HepG2 (cell line): Measurements from ENCODE around the gene RNASE7. TPM values are rescaled to one million over a fixed set of nuclear protein-coding genes. Genes with fewer than 3 reads are reported as not detected.

Experiments used
- ARNTL ChIP-seq: sonication (generic); formaldehyde crosslinking; IDR thresholded peaks from 2 replicates; pipeline ENCODE4 v1.4.0; 2020; ENCODE audit warnings: mild to moderate bottlenecking, missing genetic modification reagents
- DPF2 ChIP-seq: sonication (generic); formaldehyde crosslinking; IDR thresholded peaks from 2 replicates; pipeline ENCODE4 v1.4.0; 2020; ENCODE audit warnings: mild to moderate bottlenecking, low read depth, missing genetic modification reagents, borderline replicate concordance
- GLI4 ChIP-seq: sonication (generic); formaldehyde crosslinking; IDR thresholded peaks from 2 replicates; pipeline ENCODE4 v1.5.1; 2020; ENCODE audit warnings: missing genetic modification reagents, mild to moderate bottlenecking, moderate library complexity, borderline replicate concordance
- HHEX ChIP-seq: IDR thresholded peaks from 2 replicates; pipeline ENCODE4 v1.6.1; 2016; ENCODE audit warnings: control low read depth
- KMT2A ChIP-seq: sonication (generic); formaldehyde crosslinking; IDR thresholded peaks from 2 replicates; pipeline ENCODE4 v1.4.0; 2020; ENCODE audit warnings: missing genetic modification reagents
- PHB2 ChIP-seq: fragments of 450-650 bp; IDR thresholded peaks from 2 replicates; pipeline ENCODE4 v1.6.1; 2018; ENCODE audit not compliant: partially characterized antibody
- RAD21 ChIP-seq: fragments of 450-650 bp; formaldehyde crosslinking; IDR thresholded peaks from 2 replicates; pipeline ENCODE4 v1.5.0; 2020; ENCODE audit warnings: mild to moderate bottlenecking
- REPIN1 ChIP-seq: sonication (generic); formaldehyde crosslinking; IDR thresholded peaks from 2 replicates; pipeline ENCODE4 v1.8.0; 2022; ENCODE audit warnings: missing genetic modification reagents, low read depth, mild to moderate bottlenecking, borderline replicate concordance
- RFX1 ChIP-seq: fragments of 450-650 bp; IDR thresholded peaks from 2 replicates; pipeline ENCODE4 v1.6.1; 2017
- SAP130 ChIP-seq: IDR thresholded peaks from 2 replicates; pipeline ENCODE4 v1.6.1; 2016; ENCODE audit warnings: low read depth
- SIN3B ChIP-seq: fragments of 150-350 bp; IDR thresholded peaks from 2 replicates; pipeline ENCODE4 v1.6.1; 2014; ENCODE audit warnings: low read length
- U2AF1 ChIP-seq: fragments of 200-400 bp; formaldehyde crosslinking; optimal IDR thresholded peaks from 2 replicates; pipeline ENCODE3; 2017; ENCODE audit warnings: mild to moderate bottlenecking, low read depth, low read length
- ZFAT ChIP-seq: sonication (generic); formaldehyde crosslinking; conservative IDR thresholded peaks from 2 replicates; pipeline ENCODE4 v1.8.1; 2023; ENCODE audit warnings: missing genetic modification reagents, inconsistent platforms
- ZMYM3 ChIP-seq: sonication (generic); formaldehyde crosslinking; IDR thresholded peaks from 2 replicates; pipeline ENCODE4 v1.5.1; 2020; ENCODE audit warnings: mild to moderate bottlenecking, missing genetic modification reagents
- ZNF3 ChIP-seq: IDR thresholded peaks from 2 replicates; pipeline ENCODE4 v1.7.0; 2017; ENCODE audit warnings: inconsistent platforms
- ZNF350 ChIP-seq: sonication (generic); formaldehyde crosslinking; IDR thresholded peaks from 2 replicates; pipeline ENCODE4 v1.4.0; 2020; ENCODE audit warnings: mild to moderate bottlenecking, low read depth, missing genetic modification reagents, borderline replicate concordance
- ZNF7 ChIP-seq: IDR thresholded peaks from 2 replicates; pipeline ENCODE4 v1.6.1; 2016; ENCODE audit warnings: missing biosample characterization, missing genetic modification reagents
- polyA plus RNA-seq, 8 experiments: library from polyadenylated mRNA; depleted of rRNA in 3 of 8; stranded (reverse) in 7 of 8; unstranded in 1 of 8; fragments of >200 nt; fragmentation: Illumina TruSeq in 4 of 8; extraction: Trizol in 4 of 8; gene quantifications; 2 replicates each; pipeline versions ENCODE4 v1.2.1 to v1.2.3, GENCODE V29; 2011 to 2016; ENCODE audit warnings: low read depth in 4 of 8, missing spikeins in 1 of 8, mixed read lengths in 1 of 8; ENCODE audit not compliant: insufficient read depth in 1 of 8
- total RNA-seq, 5 experiments: library from RNA; depleted of rRNA; stranded (reverse); fragments of >200 nt; fragmentation: Illumina TruSeq; extraction: Trizol; gene quantifications; 2 replicates each; pipeline ENCODE4 v1.2.3, GENCODE V29; 2016; ENCODE audit warnings: low read depth in 1 of 5
- TF ChIP-seq, protein P1 (sequence below): sonication (generic); formaldehyde crosslinking; IDR thresholded peaks from 2 replicates; pipeline ENCODE4; 2020; ENCODE audit warnings: missing genetic modification reagents, mild to moderate bottlenecking, borderline replicate concordance
- TF ChIP-seq, protein P2 (sequence below): sonication (generic); formaldehyde crosslinking; IDR thresholded peaks from 2 replicates; pipeline ENCODE4 v1.8.1; 2023; ENCODE audit warnings: missing genetic modification reagents, mild to moderate bottlenecking, borderline replicate concordance
- TF ChIP-seq, protein P3 (sequence below): sonication (generic); formaldehyde crosslinking; IDR thresholded peaks from 2 replicates; pipeline ENCODE4 v1.5.0; 2020; ENCODE audit warnings: missing genetic modification reagents
- TF ChIP-seq, protein P4 (sequence below): IDR thresholded peaks from 2 replicates; pipeline ENCODE4 v1.6.1; 2016; ENCODE audit warnings: control low read depth
- TF ChIP-seq, protein P5 (sequence below): sonication (generic); formaldehyde crosslinking; IDR thresholded peaks from 2 replicates; pipeline ENCODE4 v1.4.0; 2020; ENCODE audit warnings: mild to moderate bottlenecking, missing genetic modification reagents

Gene RNASE7
- total and polyA plus RNA-seq, 2 of the 13 experiments (the other 11 are each of a cell fraction or from before 2014, with no cell fraction given), result 0.04 TPM; not detected in 1

DNA sequence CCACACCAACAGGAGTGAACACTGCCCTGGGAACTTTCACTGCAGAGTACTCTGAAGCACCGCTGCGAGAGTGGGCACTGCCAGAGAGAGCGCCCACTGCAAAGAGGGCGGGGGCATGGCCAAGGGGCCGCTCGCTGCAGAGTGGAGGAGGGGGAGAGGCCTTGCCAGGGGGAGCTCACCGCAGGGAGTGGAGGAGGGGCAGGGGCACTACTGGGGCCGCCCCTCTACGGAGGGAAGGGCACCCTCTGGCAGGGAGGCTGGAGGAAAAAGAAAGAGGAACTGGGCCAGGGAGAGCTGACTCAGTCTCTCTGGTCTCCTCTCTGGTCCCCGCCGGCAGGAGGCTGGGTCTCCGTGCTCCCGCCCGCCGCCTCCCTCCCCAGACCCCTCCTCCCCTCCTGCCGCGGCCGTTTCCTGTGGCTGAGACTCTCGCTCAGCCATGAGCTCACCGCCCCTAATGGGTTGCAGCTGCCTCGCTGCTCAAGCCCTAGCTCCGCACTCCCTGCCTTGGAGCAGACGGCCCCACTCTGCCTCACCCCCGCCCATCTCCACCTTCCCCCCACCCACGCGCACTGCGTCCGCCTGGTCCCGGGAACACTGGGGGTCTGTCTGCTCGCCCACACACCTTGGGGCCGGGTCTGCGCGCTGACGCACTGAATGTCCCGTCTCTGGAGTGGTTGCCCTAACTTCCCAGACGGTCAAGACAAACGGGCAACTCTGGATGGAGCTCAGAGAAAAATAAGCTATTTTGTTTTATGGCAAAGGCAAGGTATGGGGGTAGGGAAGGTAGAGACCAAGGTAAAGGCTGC lies 29.3 kb downstream of the RNASE7 start (continued):
- TF ChIP-seq RAD21 (CRISPR knock-in tag), result no peak
- TF ChIP-seq, protein P1, sequence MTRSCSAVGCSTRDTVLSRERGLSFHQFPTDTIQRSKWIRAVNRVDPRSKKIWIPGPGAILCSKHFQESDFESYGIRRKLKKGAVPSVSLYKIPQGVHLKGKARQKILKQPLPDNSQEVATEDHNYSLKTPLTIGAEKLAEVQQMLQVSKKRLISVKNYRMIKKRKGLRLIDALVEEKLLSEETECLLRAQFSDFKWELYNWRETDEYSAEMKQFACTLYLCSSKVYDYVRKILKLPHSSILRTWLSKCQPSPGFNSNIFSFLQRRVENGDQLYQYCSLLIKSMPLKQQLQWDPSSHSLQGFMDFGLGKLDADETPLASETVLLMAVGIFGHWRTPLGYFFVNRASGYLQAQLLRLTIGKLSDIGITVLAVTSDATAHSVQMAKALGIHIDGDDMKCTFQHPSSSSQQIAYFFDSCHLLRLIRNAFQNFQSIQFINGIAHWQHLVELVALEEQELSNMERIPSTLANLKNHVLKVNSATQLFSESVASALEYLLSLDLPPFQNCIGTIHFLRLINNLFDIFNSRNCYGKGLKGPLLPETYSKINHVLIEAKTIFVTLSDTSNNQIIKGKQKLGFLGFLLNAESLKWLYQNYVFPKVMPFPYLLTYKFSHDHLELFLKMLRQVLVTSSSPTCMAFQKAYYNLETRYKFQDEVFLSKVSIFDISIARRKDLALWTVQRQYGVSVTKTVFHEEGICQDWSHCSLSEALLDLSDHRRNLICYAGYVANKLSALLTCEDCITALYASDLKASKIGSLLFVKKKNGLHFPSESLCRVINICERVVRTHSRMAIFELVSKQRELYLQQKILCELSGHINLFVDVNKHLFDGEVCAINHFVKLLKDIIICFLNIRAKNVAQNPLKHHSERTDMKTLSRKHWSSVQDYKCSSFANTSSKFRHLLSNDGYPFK (CRISPR knock-in tag), result peak; percentile 57; the same call in 1 of the 2 replicates
- TF ChIP-seq ZNF3 (CRISPR knock-in tag), result no peak
- TF ChIP-seq ZFAT (CRISPR knock-in tag), result no peak
- no peak; the same call in 1 of the 2 replicates for TF ChIP-seq ZNF350
- TF ChIP-seq KMT2A (CRISPR knock-in tag), result 0 out of 2 replicates have a peak, but pooled peaks have one; percentile 9
- no peak for TF ChIP-seq ZNF7 (CRISPR knock-in tag)
- TF ChIP-seq, protein P2, sequence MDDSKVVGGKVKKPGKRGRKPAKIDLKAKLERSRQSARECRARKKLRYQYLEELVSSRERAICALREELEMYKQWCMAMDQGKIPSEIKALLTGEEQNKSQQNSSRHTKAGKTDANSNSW, result no peak
- TF ChIP-seq DPF2 (CRISPR knock-in tag), result no peak
- TF ChIP-seq, protein P3, sequence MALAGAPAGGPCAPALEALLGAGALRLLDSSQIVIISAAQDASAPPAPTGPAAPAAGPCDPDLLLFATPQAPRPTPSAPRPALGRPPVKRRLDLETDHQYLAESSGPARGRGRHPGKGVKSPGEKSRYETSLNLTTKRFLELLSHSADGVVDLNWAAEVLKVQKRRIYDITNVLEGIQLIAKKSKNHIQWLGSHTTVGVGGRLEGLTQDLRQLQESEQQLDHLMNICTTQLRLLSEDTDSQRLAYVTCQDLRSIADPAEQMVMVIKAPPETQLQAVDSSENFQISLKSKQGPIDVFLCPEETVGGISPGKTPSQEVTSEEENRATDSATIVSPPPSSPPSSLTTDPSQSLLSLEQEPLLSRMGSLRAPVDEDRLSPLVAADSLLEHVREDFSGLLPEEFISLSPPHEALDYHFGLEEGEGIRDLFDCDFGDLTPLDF (CRISPR knock-in tag), result no peak
- peak; percentile 12; the same call in 1 of the 2 replicates for TF ChIP-seq ZMYM3
- no peak for TF ChIP-seq GLI4 (CRISPR knock-in tag)
- no peak for TF ChIP-seq REPIN1 (CRISPR knock-in tag)
- TF ChIP-seq U2AF1, result peak; percentile 19
- no peak for TF ChIP-seq HHEX (CRISPR knock-in tag)
- TF ChIP-seq, protein P4, sequence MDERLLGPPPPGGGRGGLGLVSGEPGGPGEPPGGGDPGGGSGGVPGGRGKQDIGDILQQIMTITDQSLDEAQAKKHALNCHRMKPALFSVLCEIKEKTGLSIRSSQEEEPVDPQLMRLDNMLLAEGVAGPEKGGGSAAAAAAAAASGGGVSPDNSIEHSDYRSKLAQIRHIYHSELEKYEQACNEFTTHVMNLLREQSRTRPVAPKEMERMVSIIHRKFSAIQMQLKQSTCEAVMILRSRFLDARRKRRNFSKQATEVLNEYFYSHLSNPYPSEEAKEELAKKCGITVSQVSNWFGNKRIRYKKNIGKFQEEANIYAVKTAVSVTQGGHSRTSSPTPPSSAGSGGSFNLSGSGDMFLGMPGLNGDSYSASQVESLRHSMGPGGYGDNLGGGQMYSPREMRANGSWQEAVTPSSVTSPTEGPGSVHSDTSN, result no peak
- no peak for TF ChIP-seq SIN3B
- 0 out of 2 replicates have a peak, but pooled peaks have one; percentile 44 for TF ChIP-seq SAP130 (CRISPR knock-in tag)
- TF ChIP-seq, protein P5, sequence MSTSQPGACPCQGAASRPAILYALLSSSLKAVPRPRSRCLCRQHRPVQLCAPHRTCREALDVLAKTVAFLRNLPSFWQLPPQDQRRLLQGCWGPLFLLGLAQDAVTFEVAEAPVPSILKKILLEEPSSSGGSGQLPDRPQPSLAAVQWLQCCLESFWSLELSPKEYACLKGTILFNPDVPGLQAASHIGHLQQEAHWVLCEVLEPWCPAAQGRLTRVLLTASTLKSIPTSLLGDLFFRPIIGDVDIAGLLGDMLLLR (CRISPR knock-in tag), result no peak
- no peak for TF ChIP-seq ARNTL (CRISPR knock-in tag)
- no peak for TF ChIP-seq RFX1
- TF ChIP-seq PHB2, result no peak
